ENCODE results near the gene RAD51B.

RAD51B gene

DNA sequence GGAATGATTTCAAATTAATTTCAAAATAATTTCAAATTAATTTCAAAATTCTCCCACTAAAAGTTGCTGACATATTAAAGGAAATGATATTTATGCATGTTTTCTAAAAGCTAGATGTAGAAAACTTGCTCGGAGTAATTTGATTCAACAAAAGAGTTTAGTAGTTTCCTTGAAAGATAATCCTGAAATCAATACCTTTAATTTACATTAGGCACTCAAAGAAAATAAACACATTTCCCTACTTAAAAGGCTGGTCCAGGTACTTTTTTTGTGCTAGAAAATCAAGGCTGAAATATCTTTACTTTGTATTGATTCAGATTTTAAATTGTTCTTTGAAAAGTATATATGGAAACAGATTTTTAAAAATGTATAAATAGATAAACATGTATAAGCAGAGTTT, 370.5 kb downstream of the RAD51B start:
- no peaks in the 10 kb centered on the region for H3K27me3 ChIP-seq (ENCODE audit: control insufficient read depth in 1 of 2, insufficient read depth in 2 of 2, low read length in 2 of 2)
- no peak overlapping the region for H3K9ac ChIP-seq (ENCODE audit: low read depth in 1 of 2, low read length in 2 of 2)
- H3K4me1 ChIP-seq (ENCODE audit: control insufficient read depth in 1 of 2, insufficient read depth in 2 of 2, low read length in 2 of 2) = peaks cover 11 to 34% of the 10 kb centered on the region in 2 donors
- H3K36me3 ChIP-seq (ENCODE audit: control insufficient read depth in 1 of 2, insufficient read depth in 2 of 2, low read length in 2 of 2) = no peaks in the 10 kb centered on the region
- H3K4me3 ChIP-seq (ENCODE audit: low read depth in 1 of 2, low read length in 2 of 2) = no peak overlapping the region
- H3K27ac ChIP-seq (ENCODE audit: low read depth, low read length) = no peak overlapping the region
- H3K9me3 ChIP-seq (ENCODE audit: control insufficient read depth in 1 of 2, low read length in 2 of 2) = no peaks in the 10 kb centered on the region

DNA sequence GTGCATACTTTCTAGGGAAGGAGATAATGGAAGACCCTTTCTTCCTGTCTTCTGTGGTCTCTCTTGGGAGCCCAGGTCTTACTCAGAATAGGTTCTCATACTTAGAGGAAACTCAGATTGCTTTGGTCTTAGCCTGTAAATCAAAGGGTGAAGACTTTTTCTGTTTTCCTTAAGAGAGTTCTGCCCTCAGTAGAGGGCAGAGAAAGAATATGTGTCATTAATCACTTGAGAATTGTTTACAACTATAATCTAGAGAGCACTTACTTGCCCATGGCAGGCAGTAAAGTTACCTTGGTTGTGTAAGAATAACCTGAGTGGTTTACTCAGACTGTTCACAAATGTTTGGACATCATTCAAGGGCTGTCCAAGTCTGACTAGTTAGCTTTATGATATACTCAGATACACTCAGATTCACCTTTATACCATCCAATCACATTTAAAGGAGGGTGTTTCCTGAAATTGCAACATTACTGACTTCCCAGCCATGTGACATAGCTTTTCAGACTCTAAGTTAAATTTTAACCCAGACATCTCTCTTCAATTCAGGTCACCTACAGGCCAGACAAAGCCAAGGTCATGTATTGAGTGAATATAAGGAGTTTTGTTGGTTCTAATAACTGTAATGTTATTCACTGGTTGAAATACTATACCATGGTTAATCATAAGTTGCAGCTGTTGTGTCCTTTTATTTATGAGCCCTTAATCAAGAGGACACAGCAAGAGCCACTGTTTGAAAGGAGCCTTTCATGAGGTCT, 372.2 kb downstream of the RAD51B start:
- Histone ChIP-seq H3K27me3 (ENCODE audit: control insufficient read depth in 1 of 2, insufficient read depth in 2 of 2, low read length in 2 of 2) (no peaks in the 10 kb centered on the region), H3K36me3 (ENCODE audit: control insufficient read depth in 1 of 2, insufficient read depth in 2 of 2, low read length in 2 of 2) (no peaks in the 10 kb centered on the region), H3K4me1 (ENCODE audit: control insufficient read depth in 1 of 2, insufficient read depth in 2 of 2, low read length in 2 of 2) (peaks cover 11 to 35% of the 10 kb centered on the region in 2 donors), H3K9ac (ENCODE audit: low read depth in 1 of 2, low read length in 2 of 2) (no peak overlapping the region), H3K4me3 (ENCODE audit: low read depth in 1 of 2, low read length in 2 of 2) (no peak overlapping the region), H3K9me3 (ENCODE audit: control insufficient read depth in 1 of 2, low read length in 2 of 2) (no peaks in the 10 kb centered on the region), H3K27ac (ENCODE audit: low read depth, low read length) (no peak overlapping the region)

DNA sequence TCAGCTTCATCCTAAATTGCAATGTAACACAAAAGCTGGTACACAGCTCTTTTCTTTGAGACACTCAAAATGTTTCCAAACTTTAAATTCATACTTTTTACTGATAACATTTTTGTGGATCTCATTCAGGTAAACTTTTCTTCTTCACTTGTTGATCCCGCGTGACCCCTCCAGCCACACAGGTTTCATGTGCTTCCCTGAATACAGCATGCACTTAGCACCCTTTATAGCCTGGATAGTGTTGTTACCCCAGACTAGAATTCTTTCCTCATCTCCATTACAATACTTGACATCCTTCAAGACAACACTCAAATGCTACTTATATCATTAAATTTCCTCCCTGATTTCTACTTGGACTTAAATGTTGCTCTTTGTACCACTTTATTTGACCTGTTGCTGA, 373.4 kb downstream of the RAD51B start:
- no peaks in the 10 kb centered on the region for H3K36me3 ChIP-seq (ENCODE audit: control insufficient read depth in 1 of 2, insufficient read depth in 2 of 2, low read length in 2 of 2)
- no peak overlapping the region for H3K9ac ChIP-seq (ENCODE audit: low read depth in 1 of 2, low read length in 2 of 2)
- H3K4me1 ChIP-seq (ENCODE audit: control insufficient read depth in 1 of 2, insufficient read depth in 2 of 2, low read length in 2 of 2) = peaks cover 11 to 43% of the 10 kb centered on the region in 2 donors
- H3K27me3 ChIP-seq (ENCODE audit: control insufficient read depth in 1 of 2, insufficient read depth in 2 of 2, low read length in 2 of 2) = no peaks in the 10 kb centered on the region
- H3K9me3 ChIP-seq (ENCODE audit: control insufficient read depth in 1 of 2, low read length in 2 of 2) = no peaks in the 10 kb centered on the region
- no peak overlapping the region for H3K4me3 ChIP-seq (ENCODE audit: low read depth in 1 of 2, low read length in 2 of 2)
- H3K27ac ChIP-seq (ENCODE audit: low read depth, low read length) = no peak overlapping the region

DNA sequence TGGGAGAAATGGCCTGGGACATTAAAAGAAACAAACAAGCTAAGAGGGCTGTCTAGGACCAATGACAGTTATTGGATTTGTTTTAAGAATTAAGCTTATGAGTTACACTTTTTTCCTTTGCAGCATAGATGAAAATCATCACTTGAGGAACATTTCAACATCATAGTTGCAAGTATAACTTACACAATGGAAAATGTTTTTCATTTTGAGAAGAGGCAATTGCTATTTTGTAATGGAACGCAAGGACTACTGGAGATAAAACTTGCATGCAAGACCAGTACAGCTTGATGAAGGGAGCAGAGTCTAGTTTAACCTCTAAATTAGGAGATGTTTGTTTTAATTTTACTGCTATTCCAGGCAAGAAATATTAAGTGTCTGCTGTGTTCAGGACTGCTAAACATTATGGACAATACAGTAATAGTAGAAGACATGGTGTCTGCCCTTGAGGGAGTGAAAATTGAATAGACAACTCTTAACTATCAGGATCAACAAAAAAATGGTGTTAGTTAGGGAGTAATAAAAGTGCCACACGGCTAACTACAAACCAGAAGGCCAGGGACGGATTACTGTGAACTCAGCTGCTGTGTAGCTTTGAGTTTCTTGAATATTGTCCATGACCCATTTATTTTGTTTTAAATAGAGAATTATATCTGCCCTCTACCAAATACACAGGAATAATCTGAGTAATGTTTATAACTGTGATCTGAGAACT, 374.5 kb downstream of the RAD51B start:
- Histone ChIP-seq H3K4me1 (ENCODE audit: control insufficient read depth in 1 of 2, insufficient read depth in 2 of 2, low read length in 2 of 2) (peaks cover 11 to 52% of the 10 kb centered on the region in 2 donors), H3K36me3 (ENCODE audit: control insufficient read depth in 1 of 2, insufficient read depth in 2 of 2, low read length in 2 of 2) (no peaks in the 10 kb centered on the region), H3K9me3 (ENCODE audit: control insufficient read depth in 1 of 2, low read length in 2 of 2) (no peaks in the 10 kb centered on the region), H3K4me3 (ENCODE audit: low read depth in 1 of 2, low read length in 2 of 2) (no peak overlapping the region), H3K27ac (ENCODE audit: low read depth, low read length) (no peak overlapping the region), H3K27me3 (ENCODE audit: control insufficient read depth in 1 of 2, insufficient read depth in 2 of 2, low read length in 2 of 2) (no peaks in the 10 kb centered on the region), H3K9ac (ENCODE audit: low read depth in 1 of 2, low read length in 2 of 2) (no peak overlapping the region)

DNA sequence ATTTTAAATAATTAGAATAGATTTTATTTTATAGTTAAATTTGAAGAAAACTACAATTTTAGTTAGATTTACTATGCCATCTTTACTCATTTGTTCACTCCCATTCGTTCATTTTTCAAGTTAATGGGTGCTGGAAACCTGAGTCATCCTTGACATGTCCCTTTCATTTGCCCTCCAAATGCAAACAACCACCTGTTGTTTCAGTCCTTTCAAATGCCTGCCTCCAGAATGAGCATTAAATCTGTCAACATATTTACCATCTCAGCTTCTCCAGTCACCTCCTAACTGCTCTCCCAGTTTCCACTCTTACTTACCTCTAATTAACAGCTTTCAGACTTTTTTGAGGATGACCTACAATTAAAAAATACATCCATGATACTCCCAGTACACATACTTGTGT, 375.5 kb downstream of the RAD51B start:
- H3K27me3 ChIP-seq (ENCODE audit: control insufficient read depth in 1 of 2, insufficient read depth in 2 of 2, low read length in 2 of 2) = no peaks in the 10 kb centered on the region
- H3K9ac ChIP-seq (ENCODE audit: low read depth in 1 of 2, low read length in 2 of 2) = no peak overlapping the region
- no peak overlapping the region for H3K4me3 ChIP-seq (ENCODE audit: low read depth in 1 of 2, low read length in 2 of 2)
- peaks cover 11 to 58% of the 10 kb centered on the region in 2 donors for H3K4me1 ChIP-seq (ENCODE audit: control insufficient read depth in 1 of 2, insufficient read depth in 2 of 2, low read length in 2 of 2)
- H3K36me3 ChIP-seq (ENCODE audit: control insufficient read depth in 1 of 2, insufficient read depth in 2 of 2, low read length in 2 of 2) = no peaks in the 10 kb centered on the region
- no peak overlapping the region for H3K27ac ChIP-seq (ENCODE audit: low read depth, low read length)
- no peaks in the 10 kb centered on the region for H3K9me3 ChIP-seq (ENCODE audit: control insufficient read depth in 1 of 2, low read length in 2 of 2)

DNA sequence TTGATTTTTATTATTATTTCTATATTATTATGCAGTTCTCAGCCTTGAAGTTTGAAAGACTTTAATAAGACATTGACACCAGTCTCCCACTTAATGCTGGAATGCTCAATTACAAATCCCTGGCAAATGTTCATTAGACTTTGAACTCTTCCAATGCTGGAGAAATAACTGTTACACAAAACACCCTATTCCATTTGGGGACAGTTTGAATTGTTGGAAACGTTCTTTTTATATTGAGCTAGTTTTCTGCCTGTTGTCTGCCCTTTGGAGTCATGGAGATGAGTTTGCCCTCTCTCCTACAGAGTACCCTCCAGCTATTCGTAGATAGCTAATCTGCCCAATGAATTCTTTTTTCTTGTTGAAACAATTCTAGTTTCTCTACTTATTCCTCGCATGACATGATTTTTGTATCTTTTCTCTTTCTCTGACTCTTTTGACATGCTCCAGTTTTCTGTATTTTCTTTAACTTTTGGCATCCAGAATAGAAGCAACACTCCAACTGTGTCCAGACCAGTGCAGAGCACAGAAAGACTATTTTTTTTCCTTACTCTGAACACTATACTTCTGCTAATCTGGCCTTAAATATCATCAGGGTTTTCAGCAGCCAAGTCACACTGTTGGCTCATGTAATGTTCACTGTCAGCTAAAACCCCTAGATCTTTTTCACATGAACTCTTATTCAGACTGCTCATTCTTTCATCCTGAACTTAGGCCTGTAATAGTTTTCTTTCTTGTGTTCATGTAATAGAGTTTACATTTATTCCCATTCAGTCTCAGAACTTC, 379.3 kb downstream of the RAD51B start:
- Histone ChIP-seq H3K4me1 (ENCODE audit: control insufficient read depth in 1 of 2, insufficient read depth in 2 of 2, low read length in 2 of 2) (peaks cover 4 to 31% of the 10 kb centered on the region in 2 donors), H3K9me3 (ENCODE audit: control insufficient read depth in 1 of 2, low read length in 2 of 2) (no peaks in the 10 kb centered on the region), H3K27me3 (ENCODE audit: control insufficient read depth in 1 of 2, insufficient read depth in 2 of 2, low read length in 2 of 2) (no peaks in the 10 kb centered on the region), H3K36me3 (ENCODE audit: control insufficient read depth in 1 of 2, insufficient read depth in 2 of 2, low read length in 2 of 2) (no peaks in the 10 kb centered on the region), H3K27ac (ENCODE audit: low read depth, low read length) (no peak overlapping the region), H3K9ac (ENCODE audit: low read depth in 1 of 2, low read length in 2 of 2) (no peak overlapping the region), H3K4me3 (ENCODE audit: low read depth in 1 of 2, low read length in 2 of 2) (peak overlapping the region in 1 of 2 donors; percentile 21)

DNA sequence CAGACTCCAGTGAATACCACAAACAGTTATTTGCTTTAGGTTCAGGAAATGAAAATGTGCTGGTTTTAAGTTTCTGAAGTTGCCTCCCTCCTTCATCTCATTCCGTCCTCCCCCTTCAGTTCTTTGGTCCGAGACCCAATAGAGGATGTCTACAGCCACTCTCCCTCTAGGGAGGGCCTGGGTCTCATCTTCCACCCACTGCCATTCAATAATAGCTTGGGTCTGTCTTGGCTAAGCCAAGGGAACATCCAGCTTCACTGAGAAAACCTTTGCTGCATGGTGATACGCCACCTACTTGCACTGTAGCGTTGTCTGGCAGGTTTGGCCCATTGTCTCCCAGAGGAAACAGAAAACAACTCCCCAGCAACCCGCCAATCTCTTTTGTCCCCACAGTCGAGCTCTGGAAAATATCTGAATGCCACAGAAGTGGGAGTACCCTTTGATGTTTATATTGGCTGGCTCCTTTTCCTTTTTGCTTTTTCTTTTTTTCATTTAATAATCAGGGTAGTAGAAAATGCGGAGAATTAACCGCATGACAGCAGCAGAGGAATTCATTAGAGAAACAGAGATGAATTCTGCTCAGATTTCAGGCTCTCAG, 380.1 kb downstream of the RAD51B start:
- no peak overlapping the region for H3K9ac ChIP-seq (ENCODE audit: low read depth in 1 of 2, low read length in 2 of 2)
- no peaks in the 10 kb centered on the region for H3K9me3 ChIP-seq (ENCODE audit: control insufficient read depth in 1 of 2, low read length in 2 of 2)
- no peak overlapping the region for H3K27ac ChIP-seq (ENCODE audit: low read depth, low read length)
- H3K27me3 ChIP-seq (ENCODE audit: control insufficient read depth in 1 of 2, insufficient read depth in 2 of 2, low read length in 2 of 2) = no peaks in the 10 kb centered on the region
- H3K36me3 ChIP-seq (ENCODE audit: control insufficient read depth in 1 of 2, insufficient read depth in 2 of 2, low read length in 2 of 2) = no peaks in the 10 kb centered on the region
- peaks cover 0 to 24% of the 10 kb centered on the region in 2 donors for H3K4me1 ChIP-seq (ENCODE audit: control insufficient read depth in 1 of 2, insufficient read depth in 2 of 2, low read length in 2 of 2)
- no peak overlapping the region for H3K4me3 ChIP-seq (ENCODE audit: low read depth in 1 of 2, low read length in 2 of 2)

DNA sequence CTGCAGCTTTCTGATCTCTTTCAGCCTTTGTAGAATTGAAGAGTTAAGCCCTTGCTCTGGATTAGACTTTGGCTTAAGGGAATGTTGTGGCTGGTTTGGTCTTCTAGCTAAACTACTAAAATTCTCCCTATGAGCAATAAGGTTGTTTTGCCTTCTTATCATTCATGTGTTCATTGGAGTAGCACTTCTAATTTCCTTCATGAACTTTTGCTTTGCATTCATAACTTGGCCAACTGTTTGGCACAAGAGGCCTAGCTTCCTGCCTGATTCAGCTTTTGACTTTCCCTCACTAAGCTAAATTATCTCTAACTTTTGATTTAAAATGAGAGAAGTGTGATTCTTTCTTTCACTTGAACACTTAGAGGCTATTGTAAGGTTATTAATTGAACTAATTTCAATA, 384.3 kb downstream of the RAD51B start:
- no peak overlapping the region for H3K27ac ChIP-seq (ENCODE audit: low read depth, low read length)
- peaks cover 0 to 13% of the 10 kb centered on the region in 2 donors for H3K4me1 ChIP-seq (ENCODE audit: control insufficient read depth in 1 of 2, insufficient read depth in 2 of 2, low read length in 2 of 2)
- no peaks in the 10 kb centered on the region for H3K36me3 ChIP-seq (ENCODE audit: control insufficient read depth in 1 of 2, insufficient read depth in 2 of 2, low read length in 2 of 2)
- H3K4me3 ChIP-seq (ENCODE audit: low read depth in 1 of 2, low read length in 2 of 2) = no peak overlapping the region
- H3K9ac ChIP-seq (ENCODE audit: low read depth in 1 of 2, low read length in 2 of 2) = no peak overlapping the region
- H3K9me3 ChIP-seq (ENCODE audit: control insufficient read depth in 1 of 2, low read length in 2 of 2) = no peaks in the 10 kb centered on the region
- no peaks in the 10 kb centered on the region for H3K27me3 ChIP-seq (ENCODE audit: control insufficient read depth in 1 of 2, insufficient read depth in 2 of 2, low read length in 2 of 2)

DNA sequence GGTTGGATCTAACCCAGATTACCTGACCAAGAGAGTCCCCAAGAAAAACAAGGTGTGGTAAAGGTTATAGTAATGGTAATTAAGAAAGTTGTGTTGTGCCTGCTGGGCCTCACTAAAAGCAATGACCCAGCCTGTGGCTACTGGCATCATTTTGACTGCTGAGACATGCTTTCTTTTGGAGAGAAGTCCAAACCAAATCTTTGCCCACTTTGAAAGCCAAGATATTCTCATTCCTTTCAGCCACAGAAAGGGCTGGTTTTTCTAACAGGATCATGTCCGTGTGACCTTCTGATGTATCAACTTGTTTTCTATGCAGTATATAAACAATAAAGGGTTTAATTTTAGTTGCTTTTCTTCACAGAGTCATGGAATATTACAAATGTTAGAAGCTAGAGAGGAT, 388.6 kb downstream of the RAD51B start:
- peaks cover 17 to 24% of the 10 kb centered on the region in 2 donors for H3K4me1 ChIP-seq (ENCODE audit: control insufficient read depth in 1 of 2, insufficient read depth in 2 of 2, low read length in 2 of 2)
- H3K4me3 ChIP-seq (ENCODE audit: low read depth in 1 of 2, low read length in 2 of 2) = no peak overlapping the region
- H3K9me3 ChIP-seq (ENCODE audit: control insufficient read depth in 1 of 2, low read length in 2 of 2) = no peaks in the 10 kb centered on the region
- H3K27me3 ChIP-seq (ENCODE audit: control insufficient read depth in 1 of 2, insufficient read depth in 2 of 2, low read length in 2 of 2) = no peaks in the 10 kb centered on the region
- no peak overlapping the region for H3K9ac ChIP-seq (ENCODE audit: low read depth in 1 of 2, low read length in 2 of 2)
- no peak overlapping the region for H3K27ac ChIP-seq (ENCODE audit: low read depth, low read length)
- H3K36me3 ChIP-seq (ENCODE audit: control insufficient read depth in 1 of 2, insufficient read depth in 2 of 2, low read length in 2 of 2) = no peaks in the 10 kb centered on the region
